AG04449 (cell line): ENCODE data around the gene NUDT4.

Experiments used
- CTCF ChIA-PET: fragments of 350-600 bp; formaldehyde crosslinking; extraction: SDS; loops from one replicate; lab custom pipeline; 2021; ENCODE audit warnings: antibody characterized with exemption; lab: Yijun Ruan, JAX
- POLR2A ChIA-PET: fragments of 400-600, 350-600 bp; formaldehyde crosslinking; extraction: SDS; loops from one replicate; lab custom pipeline; 2020; ENCODE audit warnings: antibody characterized with exemption, inconsistent platforms; lab: Yijun Ruan, JAX
- DNase-seq: peaks from one replicate; pipeline ENCODE4 v3.0.0-alpha.2; 2010; ENCODE audit warnings: low read depth, low spot score
- H3K4me3 ChIP-seq: 2 replicates; pipeline ENCODE4 v1.5.1; 2011; ENCODE audit warnings: low read depth, mild to moderate bottlenecking, control low read depth, low read length
- TF ChIP-seq, protein P1 (sequence below): IDR thresholded peaks from one replicate; pipeline ENCODE4 v1.5.1; 2011; ENCODE audit warnings: mild to moderate bottlenecking, moderate library complexity, low read length, control low read depth, inconsistent platforms; ENCODE audit not compliant: insufficient read depth; ENCODE audit errors: missing control alignments

Gene NUDT4

DNA sequence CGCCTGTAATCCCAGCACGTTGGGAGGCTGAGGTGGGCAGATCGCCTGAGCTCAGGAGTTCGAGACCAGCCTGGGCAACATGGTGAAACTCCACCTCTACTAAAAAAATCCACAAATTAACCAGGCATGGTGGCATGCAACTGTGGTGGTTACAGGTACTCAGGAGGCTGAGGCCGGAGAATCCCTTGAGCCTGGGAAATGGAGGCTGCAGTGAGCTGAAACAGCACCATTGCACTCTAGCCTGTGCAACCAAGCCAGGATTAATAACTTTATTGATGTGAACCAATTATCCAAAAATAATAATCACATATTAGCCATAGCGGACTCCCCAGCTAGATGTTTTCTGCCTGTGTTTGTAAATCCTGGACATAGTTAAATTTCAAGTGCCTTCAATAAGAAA, 1.8 kb upstream of the NUDT4 start:
- ChIA-PET CTCF (interaction anchor here (1.0 to 1.8 kb wide), 3 partner anchors 44 to 277 kb away, joined by 3 to 4 read pairs (median 3); no protein-coding TSS in a partner anchor), POLR2A (no interaction called here)
- TF ChIP-seq, protein P1, sequence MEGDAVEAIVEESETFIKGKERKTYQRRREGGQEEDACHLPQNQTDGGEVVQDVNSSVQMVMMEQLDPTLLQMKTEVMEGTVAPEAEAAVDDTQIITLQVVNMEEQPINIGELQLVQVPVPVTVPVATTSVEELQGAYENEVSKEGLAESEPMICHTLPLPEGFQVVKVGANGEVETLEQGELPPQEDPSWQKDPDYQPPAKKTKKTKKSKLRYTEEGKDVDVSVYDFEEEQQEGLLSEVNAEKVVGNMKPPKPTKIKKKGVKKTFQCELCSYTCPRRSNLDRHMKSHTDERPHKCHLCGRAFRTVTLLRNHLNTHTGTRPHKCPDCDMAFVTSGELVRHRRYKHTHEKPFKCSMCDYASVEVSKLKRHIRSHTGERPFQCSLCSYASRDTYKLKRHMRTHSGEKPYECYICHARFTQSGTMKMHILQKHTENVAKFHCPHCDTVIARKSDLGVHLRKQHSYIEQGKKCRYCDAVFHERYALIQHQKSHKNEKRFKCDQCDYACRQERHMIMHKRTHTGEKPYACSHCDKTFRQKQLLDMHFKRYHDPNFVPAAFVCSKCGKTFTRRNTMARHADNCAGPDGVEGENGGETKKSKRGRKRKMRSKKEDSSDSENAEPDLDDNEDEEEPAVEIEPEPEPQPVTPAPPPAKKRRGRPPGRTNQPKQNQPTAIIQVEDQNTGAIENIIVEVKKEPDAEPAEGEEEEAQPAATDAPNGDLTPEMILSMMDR, result no peak
- DNase-seq, result no peak
- no peak overlapping the region for H3K4me3 ChIP-seq

DNA sequence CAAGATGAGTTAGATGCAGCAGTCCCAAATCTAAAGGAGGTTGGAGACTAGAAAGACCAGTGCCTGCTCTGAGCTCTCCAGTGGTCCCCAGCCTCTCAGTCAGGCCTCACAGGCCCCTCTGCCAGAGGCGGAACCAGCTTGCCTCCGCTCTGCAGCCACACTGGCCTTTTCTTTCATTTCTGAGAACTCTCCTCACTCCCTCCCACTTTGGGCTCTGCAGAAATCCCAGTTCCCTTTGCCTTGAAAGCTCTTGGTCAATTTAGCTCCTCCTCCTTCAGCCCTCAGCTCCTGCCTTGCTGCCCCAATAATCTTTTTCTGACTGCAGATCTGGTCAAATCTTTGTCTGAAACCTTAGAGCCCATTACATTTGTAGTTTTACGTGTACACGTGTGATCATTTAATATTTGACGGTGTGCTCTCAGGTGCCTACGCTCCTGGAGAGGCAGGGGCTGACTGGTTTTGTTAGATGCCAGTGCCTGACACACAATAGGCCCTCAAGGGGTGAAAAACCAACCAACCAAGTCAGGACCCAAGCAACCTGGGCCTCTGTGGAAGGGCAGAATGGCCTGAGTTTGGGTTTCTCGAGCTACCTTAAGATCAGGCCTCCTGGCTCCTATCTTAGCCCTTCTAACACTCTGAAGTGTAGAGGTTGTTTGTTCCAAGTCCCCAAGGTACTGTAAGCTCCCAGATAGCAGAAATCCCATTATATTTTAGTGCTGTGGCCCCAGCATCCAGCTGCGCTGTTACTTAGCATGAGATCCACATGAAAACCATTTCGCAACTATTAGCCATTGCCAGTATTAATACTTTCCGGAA, 1.1 kb upstream of the NUDT4 start:
- TF ChIP-seq, protein P1, result no peak
- peak overlapping the region; percentile 74 for H3K4me3 ChIP-seq
- CTCF ChIA-PET, result interaction anchor here (0.7 to 1.8 kb wide), 5 partner anchors 9 to 350 kb away, joined by 3 to 4 read pairs (median 3); no protein-coding TSS in a partner anchor
- POLR2A ChIA-PET, result interaction anchor here (0.6 to 0.7 kb wide), 2 partner anchors 8 to 450 kb away, joined by 3 read pairs; no protein-coding TSS in a partner anchor
- DNase-seq, result no peak

DNA sequence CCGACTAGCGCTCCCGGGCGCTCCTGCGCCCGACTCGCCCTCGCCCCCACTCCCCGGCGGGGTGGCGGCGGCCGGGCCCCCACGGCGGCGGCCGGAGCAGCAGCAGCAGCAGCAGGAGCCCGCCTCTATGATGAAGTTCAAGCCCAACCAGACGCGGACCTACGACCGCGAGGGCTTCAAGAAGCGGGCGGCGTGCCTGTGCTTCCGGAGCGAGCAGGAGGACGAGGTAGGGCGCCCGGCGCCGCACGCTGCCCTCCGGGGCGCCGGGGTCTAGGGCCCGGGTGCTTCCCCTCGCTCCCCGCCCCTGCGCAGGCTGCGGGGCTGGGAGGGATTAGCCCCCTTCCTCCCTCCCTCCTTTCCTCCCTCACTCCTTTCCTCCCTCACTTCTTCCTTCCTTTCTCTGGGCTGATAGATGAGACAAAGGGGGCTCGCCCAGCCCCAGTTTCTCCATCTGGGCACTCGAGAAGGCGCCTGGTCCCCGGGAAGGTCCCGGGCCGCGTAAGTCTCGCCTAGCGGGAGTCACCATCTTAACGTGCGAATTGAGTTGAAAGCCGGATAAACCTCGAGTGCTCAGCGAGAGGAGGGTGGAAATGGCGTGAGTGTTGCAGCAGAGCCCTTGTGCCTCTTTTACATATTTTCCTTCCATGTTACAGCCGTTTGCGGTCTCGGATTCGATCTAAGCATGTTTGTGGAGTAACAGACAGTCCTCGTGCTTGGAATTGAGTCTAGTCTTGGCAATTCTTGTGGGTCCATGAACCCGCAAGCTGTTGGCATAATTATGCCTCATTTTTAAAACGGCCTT, 672 bp downstream of the NUDT4 start:
- peak overlapping the region; percentile 79 for H3K4me3 ChIP-seq
- CTCF ChIA-PET, result interaction anchor here (0.9 to 2.9 kb wide), 2 partner anchors 19 to 41 kb away, joined by 3 to 8 read pairs; no protein-coding TSS in a partner anchor
- POLR2A ChIA-PET, result interaction anchor here (1.0 kb wide), 1 partner anchor 76 kb away, joined by 3 read pairs; no protein-coding TSS in a partner anchor
- DNase-seq, result peak; percentile 46

DNA sequence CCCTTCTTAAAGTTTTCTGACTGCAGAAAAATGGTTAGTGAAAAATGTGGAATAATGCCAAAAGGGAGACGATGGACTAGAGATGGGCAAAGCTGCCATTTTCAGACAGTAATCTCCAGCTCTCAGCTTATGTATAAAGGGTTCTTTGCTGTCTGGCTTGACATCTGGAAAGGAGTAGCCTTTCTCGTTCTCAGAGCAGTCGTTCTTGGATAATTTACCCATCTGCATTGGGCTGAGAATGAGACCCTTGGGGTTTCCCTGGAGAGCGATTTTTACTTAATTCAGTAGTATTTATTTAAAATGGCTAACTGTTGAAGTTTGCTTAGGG, 1.2 kb downstream of the NUDT4 start:
- TF ChIP-seq, protein P1, result no peak
- DNase-seq, result no peak
- ChIA-PET CTCF (interaction anchor here (0.9 to 3.9 kb wide), 3 partner anchors 18 to 391 kb away, joined by 3 to 32 read pairs (median 8); no protein-coding TSS in a partner anchor), POLR2A (interaction anchor here (1.0 kb wide), 1 partner anchor 76 kb away, joined by 3 read pairs; no protein-coding TSS in a partner anchor)
- H3K4me3 ChIP-seq, result peak overlapping the region; percentile 79

DNA sequence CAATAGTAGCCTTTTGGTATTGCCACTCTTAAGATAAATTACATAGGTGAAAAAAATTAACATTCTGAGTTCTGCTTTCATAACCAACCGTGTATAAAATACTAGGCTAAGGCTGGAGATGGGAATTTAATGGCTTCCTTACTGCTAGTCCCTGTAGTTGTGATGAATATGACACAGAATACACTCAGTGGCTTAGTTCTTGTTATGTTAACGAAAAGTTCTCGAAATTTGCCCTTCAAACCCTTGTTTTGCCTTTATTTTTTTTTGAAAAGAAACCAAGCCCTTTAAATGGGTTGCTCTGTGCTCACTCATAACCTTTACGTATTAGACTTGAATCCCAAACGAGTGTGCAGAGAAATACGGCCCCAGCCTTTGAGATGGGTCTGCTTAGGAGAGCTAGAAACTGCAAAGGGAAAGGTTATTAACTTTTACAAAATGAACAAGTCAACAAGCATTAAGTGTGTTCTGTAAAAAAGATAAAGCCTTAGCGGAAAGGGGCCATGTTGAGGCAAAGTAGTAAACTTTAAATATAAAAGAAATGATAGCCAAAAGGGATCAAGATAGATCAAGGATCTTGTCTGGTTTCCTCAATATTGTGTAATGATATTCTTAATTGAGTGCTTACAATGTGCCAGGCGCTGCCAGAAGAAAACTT, 1.7 kb downstream of the NUDT4 start:
- ChIA-PET CTCF (interaction anchor here (0.9 to 4.1 kb wide), 8 partner anchors 18 to 552 kb away, joined by 3 to 32 read pairs (median 4); no protein-coding TSS in a partner anchor), POLR2A (interaction anchor here (1.0 kb wide), 1 partner anchor 77 kb away, joined by 3 read pairs; no protein-coding TSS in a partner anchor)
- no peak for DNase-seq
- TF ChIP-seq, protein P1, result no peak
- H3K4me3 ChIP-seq, result peak overlapping the region; percentile 79

DNA sequence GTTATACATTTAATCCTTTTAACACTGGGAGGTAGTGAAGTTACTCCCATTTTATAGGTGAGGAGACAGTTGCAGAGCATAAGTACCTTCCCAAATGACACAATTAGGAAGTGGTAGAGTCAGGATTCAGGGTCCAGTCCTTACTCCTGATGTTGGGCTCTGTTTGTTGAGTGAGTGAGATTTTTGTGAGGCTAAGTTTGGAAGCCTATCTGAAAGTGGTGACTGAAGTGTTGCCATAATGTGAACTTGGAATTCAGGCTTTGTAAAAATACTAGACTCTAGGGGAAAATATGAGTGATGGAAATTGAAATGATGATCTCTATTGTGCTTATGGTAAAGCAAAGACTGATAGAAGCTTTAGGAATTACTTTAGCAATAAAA, 2.2 kb downstream of the NUDT4 start:
- DNase-seq, result no peak
- POLR2A ChIA-PET, result no interaction called here

More for the DNA sequence above, 2.2 kb downstream of the NUDT4 start:
- peak overlapping the region; percentile 79 for H3K4me3 ChIP-seq
- TF ChIP-seq, protein P1, result no peak
- CTCF ChIA-PET, result interaction anchor here (0.9 to 4.1 kb wide), 12 partner anchors 17 to 552 kb away, joined by 3 to 32 read pairs (median 4); no protein-coding TSS in a partner anchor
